GM18907 (cell line): Measurements from ENCODE around the gene NOP53.
"Not testable (repeated sequence)": the region's sequence is repeated elsewhere in the genome, so short reads cannot be mapped to it uniquely, and the experiment has no call there.

Experiments used
- ATAC-seq: cut with Tn5 transposase; IDR thresholded peaks from one replicate; pipeline ENCODE4 v1.9.1; 2021; ENCODE audit warnings: mild to moderate bottlenecking, moderate library complexity; ENCODE audit not compliant: unreplicated experiment

The NOP53 gene

DNA sequence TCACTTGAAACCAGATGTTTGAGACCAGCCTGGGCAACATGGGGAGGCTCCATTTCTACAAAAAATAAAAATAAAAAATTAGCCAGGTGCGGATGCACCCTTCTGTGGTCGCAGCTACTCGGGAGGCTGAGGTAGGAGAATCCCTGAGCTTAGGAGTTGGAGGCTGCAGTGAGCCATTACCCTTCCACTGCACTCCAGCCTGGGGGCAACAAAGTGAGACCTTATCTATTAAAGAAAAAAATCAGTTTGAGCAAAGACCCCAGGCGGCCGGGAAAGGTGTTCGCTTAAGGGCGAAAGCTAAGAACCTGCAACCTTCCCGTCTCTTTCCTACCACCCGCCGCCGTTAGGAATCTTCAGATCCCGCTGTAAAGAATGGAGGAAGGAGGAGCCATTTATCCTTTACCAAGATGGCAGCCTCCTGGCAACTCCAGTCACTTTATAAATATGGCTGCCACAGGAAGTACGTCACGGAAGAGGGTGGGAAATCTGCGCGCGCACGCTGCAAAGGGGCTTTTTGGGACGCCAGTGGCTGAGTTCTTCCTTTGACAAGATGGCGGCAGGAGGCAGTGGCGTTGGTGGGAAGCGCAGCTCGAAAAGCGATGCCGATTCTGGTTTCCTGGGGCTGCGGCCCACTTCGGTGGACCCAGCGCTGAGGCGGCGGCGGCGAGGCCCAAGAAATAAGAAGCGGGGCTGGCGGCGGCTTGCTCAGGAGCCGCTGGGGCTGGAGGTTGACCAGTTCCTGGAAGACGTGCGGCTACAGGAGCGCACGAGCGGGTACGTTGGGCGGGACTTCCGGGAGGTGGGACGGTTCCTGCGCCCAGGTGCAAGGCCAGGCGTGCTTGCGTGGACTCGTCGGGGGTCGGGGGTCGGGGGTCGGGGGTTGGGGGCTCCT, at the start of gene NOP53:
Gene NOP53, plus strand, starts transcription at position 537 of the 892 bp plus-strand sequence. Its CDS starts 14 bp downstream, at position 551.
- peak; percentile 72 for ATAC-seq

DNA sequence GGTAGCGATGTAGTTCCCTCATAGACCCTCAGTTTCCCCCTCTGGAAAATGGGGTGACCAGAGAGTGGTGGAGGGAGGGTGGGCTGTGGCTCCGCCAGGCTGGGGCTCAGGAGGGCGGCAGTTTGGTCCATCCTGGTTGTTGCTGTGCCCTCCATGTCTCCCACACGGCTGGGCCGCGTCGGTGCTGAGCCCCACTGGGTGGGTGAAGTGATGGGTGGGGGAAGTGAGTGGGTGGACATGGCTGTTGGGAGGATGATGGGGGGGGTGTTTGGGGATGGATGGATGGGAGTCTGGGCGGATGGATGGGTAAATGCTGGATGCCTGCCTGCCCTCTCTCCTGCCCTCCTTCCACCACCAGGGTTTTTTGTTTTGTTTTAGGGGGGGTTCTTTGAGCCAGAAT, 48.7 kb upstream of the NOP53 start:
- ATAC-seq = no peak

DNA sequence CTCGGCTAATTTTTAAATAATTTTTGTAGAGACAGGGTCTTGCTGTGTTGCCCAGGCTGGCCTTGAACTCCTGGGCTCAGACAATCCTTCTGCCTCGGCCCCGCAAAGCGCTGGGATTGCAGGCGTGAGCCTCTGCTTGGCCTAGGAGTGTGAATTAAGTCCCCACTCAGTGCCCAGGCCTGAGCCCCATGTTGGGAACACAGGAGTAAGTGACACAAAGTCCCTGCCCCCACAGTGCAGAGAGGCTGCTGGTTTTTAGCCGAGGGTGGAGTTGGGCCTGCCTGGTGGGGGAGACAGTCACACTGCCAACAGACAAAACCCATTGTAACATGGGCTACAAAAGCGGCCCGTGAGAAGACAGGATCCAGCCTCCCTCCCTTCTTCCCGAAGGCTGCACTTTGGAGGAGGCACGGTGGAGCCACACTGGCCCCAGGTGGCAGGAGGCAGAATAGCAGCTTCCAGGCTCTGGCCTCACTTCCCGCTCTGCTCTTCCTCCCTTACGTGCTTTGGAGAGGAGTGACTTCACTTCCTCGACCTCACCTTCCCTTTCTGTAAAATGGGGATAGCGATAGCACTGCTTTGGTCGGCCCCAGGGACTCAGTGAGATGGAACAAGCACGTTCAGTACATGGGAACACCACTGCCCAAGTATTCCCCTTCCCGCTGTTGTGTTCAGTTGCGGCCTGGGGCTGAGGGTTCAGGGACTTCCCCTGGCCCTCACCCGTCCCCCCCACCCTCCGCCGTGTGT, 47.3 kb upstream of the NOP53 start:
- no peak for ATAC-seq

- ATAC-seq = no peak
Observed at GRCh38 chr19:47698631-47699359, 46.6 kb upstream of the NOP53 start.

DNA sequence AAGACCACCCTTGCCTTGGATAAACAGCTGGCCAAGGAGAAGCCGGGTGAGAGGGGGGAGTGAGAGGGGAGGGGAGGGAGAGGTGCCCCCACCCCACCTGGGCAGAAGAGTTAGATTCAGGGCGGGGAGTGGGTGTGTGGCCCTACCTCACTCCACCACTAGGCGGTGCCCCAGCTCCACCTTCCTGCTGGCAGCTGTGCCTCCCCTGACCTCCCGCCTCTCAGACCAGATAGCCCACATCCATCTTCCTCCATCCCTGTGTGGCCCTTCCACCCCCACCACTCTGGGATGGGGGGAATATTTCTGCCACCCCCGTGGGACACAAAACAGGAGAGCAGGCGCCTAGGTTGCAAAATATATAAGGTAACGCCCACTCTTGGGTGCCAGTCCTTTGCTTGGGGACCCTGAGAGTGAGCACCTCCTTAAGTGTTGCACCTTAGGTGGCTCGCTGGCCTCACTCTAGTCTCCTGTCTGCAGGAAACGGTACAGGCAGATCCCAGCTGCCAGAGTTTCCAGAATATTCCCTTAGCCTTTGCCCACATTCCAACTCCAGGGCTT, 45.9 kb upstream of the NOP53 start:
- no peak for ATAC-seq

- no peak for ATAC-seq
Observed at GRCh38 chr19:47700934-47701716, 44.2 kb upstream of the NOP53 start.

GRCh38 chr19:47701717-47702552, 43.4 kb upstream of the NOP53 start:
- no peak for ATAC-seq

- ATAC-seq = no peak
Observed at GRCh38 chr19:47702671-47703070, 42.7 kb upstream of the NOP53 start.

DNA sequence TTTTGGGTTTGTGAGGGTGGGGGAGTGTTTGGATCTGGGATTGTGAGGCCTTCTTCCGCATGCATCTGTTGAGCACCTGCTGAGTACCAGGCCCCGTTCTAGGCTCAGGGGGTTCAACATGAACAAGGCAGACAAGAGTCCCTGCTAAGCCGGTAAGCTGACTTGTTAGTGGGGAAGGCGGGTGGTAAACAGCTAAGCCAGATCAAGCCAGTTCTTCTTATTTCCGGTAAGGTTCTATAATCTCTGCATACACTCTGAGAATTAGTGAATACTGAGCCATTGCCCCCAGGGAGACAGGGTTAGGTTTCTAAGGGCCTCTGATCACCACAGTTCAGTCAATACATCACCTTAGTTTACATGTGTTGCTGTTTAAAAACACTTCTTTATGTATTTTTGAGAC, 42.0 kb upstream of the NOP53 start:
- no peak for ATAC-seq

GRCh38 chr19:47704024-47704423, 41.3 kb upstream of the NOP53 start:
- no peak for ATAC-seq

- ATAC-seq = no peak
Observed at GRCh38 chr19:47704656-47705055, 40.7 kb upstream of the NOP53 start.

DNA sequence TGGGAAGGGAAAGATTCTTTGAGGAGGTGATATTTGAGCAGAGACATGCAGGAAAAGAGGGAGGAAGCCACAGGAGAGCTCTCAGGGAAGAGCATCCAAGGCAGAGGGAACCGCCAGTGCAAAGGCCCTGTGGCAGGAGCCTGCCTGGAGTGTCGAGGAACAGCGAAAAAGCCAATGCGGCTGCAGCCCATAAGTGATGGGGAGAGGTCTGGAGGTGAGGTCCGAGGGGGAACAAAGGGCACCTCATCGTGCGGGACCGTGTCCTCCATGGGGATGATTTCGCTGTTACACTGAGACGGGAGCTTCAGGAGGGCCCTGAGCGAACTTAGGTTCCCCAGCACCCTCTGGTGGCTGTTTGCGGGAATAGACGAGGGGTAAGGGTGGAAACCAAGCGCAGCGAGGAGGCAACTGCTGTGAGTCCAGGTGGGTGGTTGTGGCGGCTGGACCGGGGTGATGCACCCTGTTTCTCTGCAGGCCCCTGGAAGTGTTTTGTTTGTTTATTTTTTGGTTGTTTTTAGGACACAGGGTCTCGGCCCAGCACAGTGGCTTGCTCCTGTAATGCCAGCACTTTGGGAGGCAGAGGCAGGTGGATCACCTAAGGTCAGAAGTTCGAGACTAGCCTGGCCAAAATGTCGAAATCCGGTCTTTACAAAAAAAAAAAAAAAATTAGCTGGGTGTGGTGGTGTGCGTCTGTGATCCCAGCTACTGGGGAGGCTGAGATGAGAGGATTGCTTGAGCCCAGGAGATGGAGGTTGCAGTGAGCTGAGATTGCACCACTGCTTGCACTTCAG, 38.0 kb upstream of the NOP53 start:
- ATAC-seq = no peak

- ATAC-seq = no peak
Observed at GRCh38 chr19:47711652-47712242, 33.6 kb upstream of the NOP53 start.

GRCh38 chr19:47713046-47714021, 32.0 kb upstream of the NOP53 start, which contains the start of gene EHD2:
EHD2 (plus strand) TSS chr19:47713422; CDS start chr19:47716613, 3,191 bp downstream.
- no peak for ATAC-seq

GRCh38 chr19:47714339-47714738, 31.0 kb upstream of the NOP53 start:
- ATAC-seq = no peak

DNA sequence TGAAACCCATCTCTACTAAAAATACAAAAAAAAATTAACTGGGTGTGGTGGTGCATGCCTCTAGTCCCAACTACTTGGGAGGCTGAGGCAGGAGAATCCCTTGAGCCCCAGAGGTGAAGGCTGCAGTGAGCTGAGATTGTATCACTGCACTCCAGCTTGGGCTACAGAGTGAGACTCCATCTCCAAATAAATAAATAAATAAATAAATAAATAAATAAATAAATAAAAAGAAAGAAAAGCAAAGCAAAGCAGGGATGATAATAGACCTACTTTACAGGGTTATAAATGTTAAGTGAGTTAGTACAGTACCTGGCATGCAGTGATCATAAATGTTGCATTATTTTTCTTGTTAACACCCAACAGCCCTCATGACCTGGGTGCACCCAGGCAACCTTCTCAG, 30.5 kb upstream of the NOP53 start:
- ATAC-seq = not testable (repeated sequence)
